Thyroid gland (tissue), 4 donors: ENCODE data around the gene RXFP4. TPM values are rescaled to one million over a fixed set of nuclear protein-coding genes. Genes with fewer than 3 reads are reported as not detected.

Experiments used
- DNase-seq, 2 donors: peaks; one replicate each; pipeline ENCODE4 v3.0.0-alpha.2; 2019
- H3K27ac ChIP-seq, 3 donors: fragments of 200-600 bp; sonication (generic); 1 replicate in 2 of 3; 2 replicates in 1 of 3; pipeline ENCODE4 v1.5.1; 2016 to 2019; ENCODE audit warnings: mild to moderate bottlenecking in 1 of 3, moderate library complexity in 1 of 3
- H3K27me3 ChIP-seq: fragments of 200-600 bp; sonication (generic); one replicate; pipeline ENCODE4 v1.5.1; 2019
- H3K36me3 ChIP-seq, 2 donors: fragments of 200-600 bp; sonication (generic); one replicate each; pipeline ENCODE4 v1.5.1; 2016 to 2019
- H3K4me1 ChIP-seq, 2 donors: fragments of 200-600 bp; sonication (generic); one replicate each; pipeline ENCODE4 v1.5.1; 2017 to 2019
- H3K4me3 ChIP-seq, 3 donors: fragments of 200-600 bp; sonication (generic); replicated peaks in 1 of 3; 1 replicate in 2 of 3; 2 replicates in 1 of 3; pipeline ENCODE4 v1.5.1; 2016; ENCODE audit warnings: mild to moderate bottlenecking in 1 of 3
- H3K9me3 ChIP-seq: fragments of 200-600 bp; sonication (generic); one replicate; pipeline ENCODE4 v1.5.1; 2017
- POLR2A ChIP-seq, 2 donors: fragments of 450-650 bp; IDR thresholded peaks; one replicate each; pipeline ENCODE4 v1.6.1; 2017; ENCODE audit warnings: antibody characterized with exemption in 2 of 2, mild to moderate bottlenecking in 2 of 2, moderate library complexity in 1 of 2
- WGBS, 2 donors: methylation state at CpG; one replicate each; pipeline ENCODE4 v1.1.5; 2017; 5-methylcytosine and 5-hydroxymethylcytosine counted together
- intact Hi-C: fragments of 100-400 bp; cut with DNase I; formaldehyde crosslinking; loops from one replicate; pipeline ENCODE4 v1.15.1; 2023
- total RNA-seq, 4 donors: library from RNA; depleted of rRNA; stranded (reverse); fragments of >200 nt; gene quantifications; one replicate each; pipeline ENCODE4 v1.2.3, GENCODE V29; 2016
- TF ChIP-seq, protein P1 (sequence below), 6 experiments: fragments of 200-600 bp in 3 of 6; fragments of 450-650 bp in 3 of 6; sonication (generic) in 3 of 6; IDR thresholded peaks; one replicate each; pipeline ENCODE4 v1.5.1; 2016 to 2019; ENCODE audit warnings: antibody characterized with exemption in 6 of 6, mild to moderate bottlenecking in 2 of 6, inconsistent platforms in 1 of 6, moderate library complexity in 1 of 6

The RXFP4 gene
- total RNA-seq, 4 donors from 2014 or later: not detected

GRCh38 chr1:155897746-155898145 lies 43.7 kb upstream of the RXFP4 start:
- Histone ChIP-seq H3K27ac (no peak overlapping the region), H3K36me3 (peaks cover 42 to 43% of the 10 kb centered on the region in 2 donors), H3K4me3 (no peak overlapping the region), H3K4me1 (peaks cover 0 to 7% of the 10 kb centered on the region in 2 donors), H3K27me3 (no peaks in the 10 kb centered on the region), H3K9me3 (no peaks in the 10 kb centered on the region)
- WGBS, 2 donors: 76 to 81% methylated on average over 1 of the region's 1 CpG
- no peak for DNase-seq
- no peak for TF ChIP-seq POLR2A (IDR thresholded peaks at IDR 0.05)
- TF ChIP-seq, protein P1, sequence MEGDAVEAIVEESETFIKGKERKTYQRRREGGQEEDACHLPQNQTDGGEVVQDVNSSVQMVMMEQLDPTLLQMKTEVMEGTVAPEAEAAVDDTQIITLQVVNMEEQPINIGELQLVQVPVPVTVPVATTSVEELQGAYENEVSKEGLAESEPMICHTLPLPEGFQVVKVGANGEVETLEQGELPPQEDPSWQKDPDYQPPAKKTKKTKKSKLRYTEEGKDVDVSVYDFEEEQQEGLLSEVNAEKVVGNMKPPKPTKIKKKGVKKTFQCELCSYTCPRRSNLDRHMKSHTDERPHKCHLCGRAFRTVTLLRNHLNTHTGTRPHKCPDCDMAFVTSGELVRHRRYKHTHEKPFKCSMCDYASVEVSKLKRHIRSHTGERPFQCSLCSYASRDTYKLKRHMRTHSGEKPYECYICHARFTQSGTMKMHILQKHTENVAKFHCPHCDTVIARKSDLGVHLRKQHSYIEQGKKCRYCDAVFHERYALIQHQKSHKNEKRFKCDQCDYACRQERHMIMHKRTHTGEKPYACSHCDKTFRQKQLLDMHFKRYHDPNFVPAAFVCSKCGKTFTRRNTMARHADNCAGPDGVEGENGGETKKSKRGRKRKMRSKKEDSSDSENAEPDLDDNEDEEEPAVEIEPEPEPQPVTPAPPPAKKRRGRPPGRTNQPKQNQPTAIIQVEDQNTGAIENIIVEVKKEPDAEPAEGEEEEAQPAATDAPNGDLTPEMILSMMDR (IDR thresholded peaks at IDR 0.05): no peak
- intact Hi-C loops: no loop called here

- peaks cover 54 to 55% of the 10 kb centered on the region in 2 donors for H3K36me3 ChIP-seq
- H3K27ac ChIP-seq: no peak overlapping the region
- no peaks in the 10 kb centered on the region for H3K9me3 ChIP-seq
- intact Hi-C loops: no loop called here
- H3K4me3 ChIP-seq: no peak overlapping the region
- DNase-seq: no peak
- WGBS, 2 donors: 84 to 85% methylated on average over 2 of the region's 2 CpGs
- no peaks in the 10 kb centered on the region for H3K4me1 ChIP-seq
- TF ChIP-seq, protein P1 (IDR thresholded peaks at IDR 0.05): no peak
- no peak for TF ChIP-seq POLR2A (IDR thresholded peaks at IDR 0.05)
- H3K27me3 ChIP-seq: no peaks in the 10 kb centered on the region
Observed at GRCh38 chr1:155898888-155899287, 42.5 kb upstream of the RXFP4 start.

DNA sequence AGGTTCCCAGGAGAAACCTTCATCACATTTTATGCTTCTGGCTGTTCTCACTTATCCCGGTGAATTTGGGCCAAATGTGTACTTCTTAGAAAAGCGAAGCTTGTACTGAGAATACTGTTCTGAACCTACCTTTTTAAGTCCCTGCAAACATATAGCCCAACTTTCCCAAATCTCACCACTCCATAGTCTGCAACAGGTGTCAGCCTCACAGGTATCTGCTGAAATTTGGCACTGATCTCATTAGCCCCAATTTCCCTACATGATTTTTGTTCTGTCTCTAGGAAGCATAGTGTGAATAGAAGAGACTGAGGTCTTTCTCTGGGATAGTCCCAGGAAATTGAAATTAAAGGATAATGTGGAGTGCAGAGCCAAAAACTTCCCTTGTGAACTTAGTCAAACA lies 41.8 kb upstream of the RXFP4 start:
- Histone ChIP-seq H3K4me1 (no peaks in the 10 kb centered on the region), H3K4me3 (no peak overlapping the region), H3K27me3 (no peaks in the 10 kb centered on the region), H3K36me3 (peaks cover 62 to 63% of the 10 kb centered on the region in 2 donors), H3K27ac (no peak overlapping the region), H3K9me3 (no peaks in the 10 kb centered on the region)
- 94 to 96% methylated on average over 2 of the region's 2 CpGs for WGBS, 2 donors
- TF ChIP-seq, protein P1 (IDR thresholded peaks at IDR 0.05): no peak
- no peak for TF ChIP-seq POLR2A (IDR thresholded peaks at IDR 0.05)
- DNase-seq: no peak
- intact Hi-C loops: no loop called here

DNA sequence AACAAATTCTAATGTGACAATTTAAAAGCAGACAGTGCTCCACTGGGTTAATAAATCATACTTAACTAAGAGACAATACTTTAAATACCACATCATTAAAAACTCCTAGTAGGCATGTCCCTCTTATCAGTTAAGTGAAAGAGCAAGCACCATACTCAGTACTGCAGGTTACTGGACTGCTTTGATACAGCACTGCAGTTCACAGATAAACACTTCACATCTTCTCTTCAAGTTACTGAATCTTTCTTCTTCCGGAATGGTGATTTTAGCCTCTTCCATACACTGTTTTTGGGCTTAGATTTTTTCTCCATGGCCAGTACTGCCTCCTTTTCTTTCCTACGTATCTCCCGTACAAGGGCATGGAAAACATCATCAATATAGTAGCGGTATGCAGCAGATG lies 41.3 kb upstream of the RXFP4 start:
- Histone ChIP-seq H3K36me3 (peaks cover 67 to 68% of the 10 kb centered on the region in 2 donors), H3K4me3 (no peak overlapping the region), H3K4me1 (no peaks in the 10 kb centered on the region), H3K27ac (no peak overlapping the region), H3K9me3 (no peaks in the 10 kb centered on the region), H3K27me3 (no peaks in the 10 kb centered on the region)
- intact Hi-C loops: no loop called here
- TF ChIP-seq, protein P1 (IDR thresholded peaks at IDR 0.05): no peak
- no peak for TF ChIP-seq POLR2A (IDR thresholded peaks at IDR 0.05)
- DNase-seq: no peak
- WGBS, 2 donors: 90 to 91% methylated on average over 4 of the region's 4 CpGs

DNA sequence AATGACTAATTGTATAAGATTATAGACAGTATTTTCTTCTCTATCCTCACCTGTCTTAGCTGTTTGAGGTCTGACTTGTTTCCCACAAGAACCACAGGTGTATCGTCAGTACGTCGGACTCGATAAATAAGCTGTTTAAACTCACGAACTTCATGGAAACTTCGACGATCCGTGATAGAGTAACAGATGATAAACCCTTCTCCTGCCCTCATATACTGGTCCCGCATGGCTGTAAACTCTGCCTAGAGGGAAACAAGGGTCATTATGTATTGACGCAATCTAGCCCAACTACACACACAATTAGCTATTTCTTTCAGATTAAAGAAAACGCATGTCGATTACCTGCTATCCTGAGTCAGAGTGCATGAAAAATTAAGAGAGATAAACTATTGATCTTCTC lies 37.2 kb upstream of the RXFP4 start:
- Histone ChIP-seq H3K4me3 (no peak overlapping the region), H3K36me3 (peaks cover 65 to 79% of the 10 kb centered on the region in 2 donors), H3K27ac (no peak overlapping the region), H3K27me3 (no peaks in the 10 kb centered on the region), H3K4me1 (no peaks in the 10 kb centered on the region), H3K9me3 (no peaks in the 10 kb centered on the region)
- TF ChIP-seq, protein P1 (IDR thresholded peaks at IDR 0.05): no peak
- no peak for TF ChIP-seq POLR2A (IDR thresholded peaks at IDR 0.05)
- intact Hi-C loops: no loop called here
- no peak for DNase-seq
- WGBS, 2 donors: 95 to 96% methylated on average over 12 of the region's 12 CpGs
